HT1080 (cell line): ENCODE data around the gene SEZ6. TPM values are rescaled to one million over a fixed set of nuclear protein-coding genes. Genes with fewer than 3 reads are reported as not detected.
"Not testable (repeated sequence)": the region's sequence is repeated elsewhere in the genome, so short reads cannot be mapped to it uniquely, and the experiment has no call there.

Source experiments
- DNase-seq: peaks from one replicate; pipeline ENCODE4 v3.0.0-alpha.2; 2015; ENCODE audit warnings: low read depth
- total RNA-seq: library from RNA; depleted of rRNA; stranded (reverse); fragments of >200 nt; shearing (Covaris generic); gene quantifications from 2 replicates; pipeline ENCODE4 v1.2.3, GENCODE V29; 2014

The SEZ6 gene
- total RNA-seq, 1 experiment from 2014 or later: not detected

GRCh38 chr17:28940142-28940541, 65.7 kb downstream of the SEZ6 start:
- no peak for DNase-seq

GRCh38 chr17:28938552-28938951, 67.3 kb downstream of the SEZ6 start:
- DNase-seq: no peak

- no peak for DNase-seq
Observed at GRCh38 chr17:28937044-28937729, 68.6 kb downstream of the SEZ6 start.

GRCh38 chr17:28935744-28936460, 69.9 kb downstream of the SEZ6 start:
- DNase-seq: no peak

GRCh38 chr17:28934508-28934907, 71.3 kb downstream of the SEZ6 start:
- DNase-seq: not testable (repeated sequence)

- DNase-seq: no peak
Observed at GRCh38 chr17:28929787-28930186, 76.0 kb downstream of the SEZ6 start.

GRCh38 chr17:28928061-28928460, 77.8 kb downstream of the SEZ6 start:
- peak; percentile 76 for DNase-seq

GRCh38 chr17:28926786-28927185, 79.0 kb downstream of the SEZ6 start:
- DNase-seq: no peak

GRCh38 chr17:28926366-28926765, 79.5 kb downstream of the SEZ6 start:
- DNase-seq: no peak

- peak; percentile 95 for DNase-seq
Observed at GRCh38 chr17:28925912-28926365, 79.9 kb downstream of the SEZ6 start.

GRCh38 chr17:28920201-28920600, 85.6 kb downstream of the SEZ6 start:
- no peak for DNase-seq

- DNase-seq: no peak
Observed at GRCh38 chr17:28918295-28918694, 87.5 kb downstream of the SEZ6 start.

GRCh38 chr17:28917465-28917864, 88.4 kb downstream of the SEZ6 start:
- no peak for DNase-seq

GRCh38 chr17:28917029-28917428, 88.8 kb downstream of the SEZ6 start:
- no peak for DNase-seq

- DNase-seq: no peak
Observed at GRCh38 chr17:28916302-28916934, 89.4 kb downstream of the SEZ6 start.

- DNase-seq: no peak
Observed at GRCh38 chr17:28912938-28913333, 92.9 kb downstream of the SEZ6 start.

GRCh38 chr17:28912281-28912937, 93.4 kb downstream of the SEZ6 start:
- no peak for DNase-seq

- DNase-seq: no peak
Observed at GRCh38 chr17:28911411-28912045, 94.3 kb downstream of the SEZ6 start.

GRCh38 chr17:28910534-28910933, 95.3 kb downstream of the SEZ6 start:
- DNase-seq: no peak

- peak; percentile 64 for DNase-seq
Observed at GRCh38 chr17:28908640-28909167, 97.1 kb downstream of the SEZ6 start.
